ENCODE results near the gene PNPLA5.

DNA sequence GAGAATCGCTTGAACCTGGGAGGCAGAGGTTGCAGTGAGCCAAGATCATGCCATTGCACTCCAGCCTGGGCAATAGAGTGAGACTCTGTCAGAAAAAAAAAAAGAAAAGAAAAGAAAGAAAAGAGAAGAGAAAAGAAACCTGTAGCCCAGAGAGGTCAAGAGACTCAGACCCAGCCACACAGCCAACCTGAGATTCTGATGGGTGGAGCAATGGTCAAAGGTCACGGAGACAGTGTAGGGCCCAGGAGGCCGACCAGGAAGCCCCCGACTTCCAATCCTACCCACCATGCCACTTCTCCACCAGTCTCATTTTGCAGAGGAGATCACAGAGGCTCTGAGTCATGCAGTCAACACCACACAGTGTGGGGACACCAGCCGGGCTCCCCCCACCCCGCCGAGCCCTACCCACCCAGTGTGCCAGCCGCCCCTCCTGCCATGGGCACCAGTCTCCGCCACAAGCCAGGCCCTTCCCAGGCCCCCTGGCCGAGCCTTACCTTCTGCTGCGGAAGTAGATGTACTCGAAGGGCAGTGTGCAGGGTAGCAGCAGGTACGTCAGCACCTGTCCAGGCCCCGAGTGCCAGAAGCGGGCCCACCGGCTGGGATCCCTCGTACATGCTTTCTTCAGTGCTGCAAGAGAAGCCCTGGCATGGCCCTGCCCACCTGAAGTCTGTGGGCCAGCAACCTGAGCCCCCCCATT lies 7.9 kb downstream of the PNPLA5 start:
- TF ChIP-seq, protein P1, sequence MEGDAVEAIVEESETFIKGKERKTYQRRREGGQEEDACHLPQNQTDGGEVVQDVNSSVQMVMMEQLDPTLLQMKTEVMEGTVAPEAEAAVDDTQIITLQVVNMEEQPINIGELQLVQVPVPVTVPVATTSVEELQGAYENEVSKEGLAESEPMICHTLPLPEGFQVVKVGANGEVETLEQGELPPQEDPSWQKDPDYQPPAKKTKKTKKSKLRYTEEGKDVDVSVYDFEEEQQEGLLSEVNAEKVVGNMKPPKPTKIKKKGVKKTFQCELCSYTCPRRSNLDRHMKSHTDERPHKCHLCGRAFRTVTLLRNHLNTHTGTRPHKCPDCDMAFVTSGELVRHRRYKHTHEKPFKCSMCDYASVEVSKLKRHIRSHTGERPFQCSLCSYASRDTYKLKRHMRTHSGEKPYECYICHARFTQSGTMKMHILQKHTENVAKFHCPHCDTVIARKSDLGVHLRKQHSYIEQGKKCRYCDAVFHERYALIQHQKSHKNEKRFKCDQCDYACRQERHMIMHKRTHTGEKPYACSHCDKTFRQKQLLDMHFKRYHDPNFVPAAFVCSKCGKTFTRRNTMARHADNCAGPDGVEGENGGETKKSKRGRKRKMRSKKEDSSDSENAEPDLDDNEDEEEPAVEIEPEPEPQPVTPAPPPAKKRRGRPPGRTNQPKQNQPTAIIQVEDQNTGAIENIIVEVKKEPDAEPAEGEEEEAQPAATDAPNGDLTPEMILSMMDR (IDR thresholded peaks at IDR 0.05; ENCODE audit: low read depth, low read length, missing input control) = no peak
- TF ChIP-seq RXRA (IDR thresholded peaks at IDR 0.05) = no peak
- TF ChIP-seq, protein P2, sequence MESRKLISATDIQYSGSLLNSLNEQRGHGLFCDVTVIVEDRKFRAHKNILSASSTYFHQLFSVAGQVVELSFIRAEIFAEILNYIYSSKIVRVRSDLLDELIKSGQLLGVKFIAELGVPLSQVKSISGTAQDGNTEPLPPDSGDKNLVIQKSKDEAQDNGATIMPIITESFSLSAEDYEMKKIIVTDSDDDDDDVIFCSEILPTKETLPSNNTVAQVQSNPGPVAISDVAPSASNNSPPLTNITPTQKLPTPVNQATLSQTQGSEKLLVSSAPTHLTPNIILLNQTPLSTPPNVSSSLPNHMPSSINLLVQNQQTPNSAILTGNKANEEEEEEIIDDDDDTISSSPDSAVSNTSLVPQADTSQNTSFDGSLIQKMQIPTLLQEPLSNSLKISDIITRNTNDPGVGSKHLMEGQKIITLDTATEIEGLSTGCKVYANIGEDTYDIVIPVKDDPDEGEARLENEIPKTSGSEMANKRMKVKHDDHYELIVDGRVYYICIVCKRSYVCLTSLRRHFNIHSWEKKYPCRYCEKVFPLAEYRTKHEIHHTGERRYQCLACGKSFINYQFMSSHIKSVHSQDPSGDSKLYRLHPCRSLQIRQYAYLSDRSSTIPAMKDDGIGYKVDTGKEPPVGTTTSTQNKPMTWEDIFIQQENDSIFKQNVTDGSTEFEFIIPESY (IDR thresholded peaks at IDR 0.05) = no peak
- TF ChIP-seq TAF1 (conservative IDR thresholded peaks at IDR 0.05) = no peak
- TF ChIP-seq SP1 (IDR thresholded peaks at IDR 0.05) = no peak
- TF ChIP-seq GABPA (IDR thresholded peaks at IDR 0.05 in 1 of 2, conservative IDR thresholded peaks at IDR 0.05 in 1 of 2) = no peak
- TF ChIP-seq, protein P3, sequence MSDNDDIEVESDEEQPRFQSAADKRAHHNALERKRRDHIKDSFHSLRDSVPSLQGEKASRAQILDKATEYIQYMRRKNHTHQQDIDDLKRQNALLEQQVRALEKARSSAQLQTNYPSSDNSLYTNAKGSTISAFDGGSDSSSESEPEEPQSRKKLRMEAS (IDR thresholded peaks at IDR 0.05) = no peak

Measured in liver (tissue), 3 donors.